PC-9 (cell line): ENCODE measurements around the gene EXOC4.

Experiments
- CTCF ChIP-seq: fragments of 200-600 bp; sonication (generic); conservative IDR thresholded peaks from 2 replicates; pipeline ENCODE4 v1.6.1; 2017; ENCODE audit warnings: mixed run types, antibody characterized with exemption, mild to moderate bottlenecking, moderate library complexity
- EZH2 ChIP-seq: fragments of 200-600 bp; sonication (generic); IDR thresholded peaks from 2 replicates; pipeline ENCODE4 v1.8.0; 2017; ENCODE audit warnings: antibody characterized with exemption, low read depth

- TF ChIP-seq CTCF (no peak), EZH2 (no peak)
These were observed 744.6 kb downstream of the EXOC4 start for GRCh38 chr7:133997463-133997862.
